Gastroesophageal sphincter (tissue), 4 donors: ENCODE measurements around the gene NBAS. TPM values are rescaled to one million over a fixed set of nuclear protein-coding genes. Genes with fewer than 3 reads are reported as not detected.

Experiments used
- ATAC-seq: fragments of 150-250 bp; one replicate; pipeline ENCODE4 v1.9.1; 2016; ENCODE audit warnings: mild to moderate bottlenecking, moderate library complexity
- H3K27ac ChIP-seq, 4 donors: fragments of 200-600 bp; sonication (generic) in 3 of 4; 1 replicate in 3 of 4; 2 replicates in 1 of 4; pipeline ENCODE4 v1.5.1; 2016 to 2019
- H3K27me3 ChIP-seq: fragments of 200-600 bp; sonication (generic); one replicate; pipeline ENCODE4 v1.5.1; 2019
- H3K36me3 ChIP-seq, 2 donors: fragments of 200-600 bp; sonication (generic); one replicate each; pipeline ENCODE4 v1.5.1; 2019; ENCODE audit warnings: control low read depth in 1 of 2
- H3K4me1 ChIP-seq, 3 donors: fragments of 200-600 bp; sonication (generic); 1 replicate in 2 of 3; 2 replicates in 1 of 3; pipeline ENCODE4 v1.5.1; 2016 to 2019; ENCODE audit warnings: control low read depth in 2 of 3
- H3K4me3 ChIP-seq, 2 donors: fragments of 200-600 bp; sonication (generic); one replicate each; pipeline ENCODE4 v1.5.1; 2019; ENCODE audit warnings: mild to moderate bottlenecking in 1 of 2, moderate library complexity in 1 of 2
- H3K9me3 ChIP-seq, 3 donors: fragments of 200-600 bp; sonication (generic); one replicate each; pipeline ENCODE4 v1.5.1; 2017 to 2019; ENCODE audit warnings: control low read depth in 2 of 3
- CTCF ChIP-seq, 4 experiments: fragments of 200-600 bp in 2 of 4; fragments of 450-650 bp in 2 of 4; sonication (generic) in 1 of 4; IDR thresholded peaks; one replicate each; pipeline ENCODE4 v1.5.1; 2017 to 2019; ENCODE audit warnings: antibody characterized with exemption in 4 of 4, mild to moderate bottlenecking in 2 of 4, moderate library complexity in 2 of 4
- EP300 ChIP-seq: sonication (generic); formaldehyde crosslinking; IDR thresholded peaks from one replicate; pipeline ENCODE4 v1.6.1; 2017; ENCODE audit warnings: antibody characterized with exemption, mild to moderate bottlenecking
- POLR2A ChIP-seq, 2 donors: fragments of 450-650 bp; IDR thresholded peaks; one replicate each; pipeline ENCODE4 v1.6.1; 2017; ENCODE audit warnings: antibody characterized with exemption in 2 of 2, mild to moderate bottlenecking in 2 of 2, moderate library complexity in 1 of 2
- POLR2AphosphoS5 ChIP-seq: sonication (generic); formaldehyde crosslinking; IDR thresholded peaks from one replicate; pipeline ENCODE4 v1.6.1; 2017; ENCODE audit warnings: antibody characterized with exemption
- WGBS, 2 donors: methylation state at CpG; one replicate each; pipeline ENCODE4 v1.1.5; 2018; ENCODE audit warnings: low coverage in 1 of 2; 5-methylcytosine and 5-hydroxymethylcytosine counted together
- total RNA-seq, 4 donors: library from RNA; depleted of rRNA; stranded (reverse); fragments of >200 nt; gene quantifications; one replicate each; pipeline ENCODE4 v1.1.0, GENCODE V29; 2016

The NBAS gene
- total RNA-seq, 4 donors from 2014 or later: 34.9 to 50.9 (median 40.4) TPM

GRCh38 chr2:15357922-15358321 lies 203.2 kb downstream of the NBAS start:
- H3K27me3 ChIP-seq: no peaks in the 10 kb centered on the region
- no peak overlapping the region for H3K27ac ChIP-seq
- H3K36me3 ChIP-seq: peaks cover 0 to 36% of the 10 kb centered on the region in 2 donors
- 52 to 90% methylated on average over 2 to 5 of the region's 5 CpGs for WGBS, 2 donors
- no peak for ATAC-seq
- H3K4me3 ChIP-seq: no peak overlapping the region
- H3K9me3 ChIP-seq: no peaks in the 10 kb centered on the region
- peaks cover 0 to 5% (median 0%) of the 10 kb centered on the region in 3 donors for H3K4me1 ChIP-seq
- no peak for TF ChIP-seq CTCF (IDR thresholded peaks at IDR 0.05)
- no peak for TF ChIP-seq POLR2AphosphoS5
- no peak for TF ChIP-seq POLR2A (IDR thresholded peaks at IDR 0.05)
- no peak for TF ChIP-seq EP300

GRCh38 chr2:15357186-15357585 lies 203.9 kb downstream of the NBAS start:
- peaks cover 0 to 5% (median 0%) of the 10 kb centered on the region in 3 donors for H3K4me1 ChIP-seq
- H3K9me3 ChIP-seq: no peaks in the 10 kb centered on the region
- WGBS, 2 donors: 80 to 100% methylated on average over 1 of the region's 1 CpG
- no peak overlapping the region for H3K27ac ChIP-seq
- no peak for ATAC-seq
- no peaks in the 10 kb centered on the region for H3K27me3 ChIP-seq
- TF ChIP-seq CTCF (IDR thresholded peaks at IDR 0.05) (no peak), EP300 (no peak), POLR2AphosphoS5 (no peak), POLR2A (IDR thresholded peaks at IDR 0.05) (no peak)
- no peak overlapping the region for H3K4me3 ChIP-seq
- peaks cover 0 to 39% of the 10 kb centered on the region in 2 donors for H3K36me3 ChIP-seq

- 86 to 100% methylated on average over 1 to 3 of the region's 3 CpGs for WGBS, 2 donors
- H3K9me3 ChIP-seq: no peaks in the 10 kb centered on the region
- H3K36me3 ChIP-seq: peaks cover 0 to 54% of the 10 kb centered on the region in 2 donors
- no peak overlapping the region for H3K27ac ChIP-seq
- TF ChIP-seq CTCF (IDR thresholded peaks at IDR 0.05) (no peak), POLR2A (IDR thresholded peaks at IDR 0.05) (no peak), POLR2AphosphoS5 (no peak), EP300 (no peak)
- H3K27me3 ChIP-seq: no peaks in the 10 kb centered on the region
- H3K4me1 ChIP-seq: peaks cover 0 to 5% (median 0%) of the 10 kb centered on the region in 3 donors
- no peak for ATAC-seq
- no peak overlapping the region for H3K4me3 ChIP-seq
These were observed 205.7 kb downstream of the NBAS start for GRCh38 chr2:15355386-15355785.

- TF ChIP-seq POLR2AphosphoS5 (no peak), EP300 (no peak), POLR2A (IDR thresholded peaks at IDR 0.05) (no peak), CTCF (IDR thresholded peaks at IDR 0.05) (no peak)
- 75 to 100% methylated on average over 1 of the region's 1 CpG for WGBS, 2 donors
These were observed 206.4 kb downstream of the NBAS start for GRCh38 chr2:15354596-15355366.

GRCh38 chr2:15352363-15352762 lies 208.8 kb downstream of the NBAS start:
- 90 to 92% methylated on average over 4 to 11 of the region's 11 CpGs for WGBS, 2 donors
- no peak overlapping the region for H3K4me3 ChIP-seq
- ATAC-seq: no peak
- H3K27me3 ChIP-seq: no peaks in the 10 kb centered on the region
- no peak overlapping the region for H3K27ac ChIP-seq
- H3K4me1 ChIP-seq: peaks cover 0 to 9% (median 2%) of the 10 kb centered on the region in 3 donors
- TF ChIP-seq CTCF (IDR thresholded peaks at IDR 0.05) (no peak), EP300 (no peak), POLR2A (IDR thresholded peaks at IDR 0.05) (no peak), POLR2AphosphoS5 (no peak)
- H3K36me3 ChIP-seq: peaks cover 0 to 68% of the 10 kb centered on the region in 2 donors
- H3K9me3 ChIP-seq: no peaks in the 10 kb centered on the region

More at GRCh38 chr2:15354596-15355366, 206.4 kb downstream of the NBAS start:
- H3K36me3 ChIP-seq: peaks cover 0 to 60% of the 10 kb centered on the region in 2 donors
- no peak for ATAC-seq
- peaks cover 0 to 5% (median 0%) of the 10 kb centered on the region in 3 donors for H3K4me1 ChIP-seq
- no peak overlapping the region for H3K27ac ChIP-seq
- no peaks in the 10 kb centered on the region for H3K27me3 ChIP-seq
- no peaks in the 10 kb centered on the region for H3K9me3 ChIP-seq
- H3K4me3 ChIP-seq: no peak overlapping the region
